GM21619 (cell line): ENCODE measurements around the gene FARS2.

Experiments
- ATAC-seq: cut with Tn5 transposase; IDR thresholded peaks from one replicate; pipeline ENCODE4 v1.9.1; 2021; ENCODE audit not compliant: unreplicated experiment

Gene FARS2

DNA sequence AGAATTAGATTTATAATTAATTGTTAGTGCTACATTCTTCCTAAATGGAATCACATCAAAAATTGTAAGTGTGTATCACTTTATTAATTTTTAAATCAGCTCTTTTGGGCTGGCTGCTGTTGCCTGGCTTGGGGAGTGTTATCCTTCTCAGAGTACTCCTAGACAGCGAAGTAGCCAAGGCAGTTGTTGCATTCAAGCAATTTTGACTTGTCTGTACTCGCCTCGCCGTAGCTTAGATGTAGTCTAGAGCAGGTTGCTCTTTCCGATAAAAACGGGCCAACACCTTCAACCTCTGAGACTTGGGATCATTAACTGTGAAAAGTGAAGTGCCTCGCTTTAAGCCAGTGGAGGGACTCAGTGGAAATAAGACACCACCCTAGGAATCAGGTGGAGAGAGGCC lies 151.3 kb downstream of the FARS2 start:
- ATAC-seq, result no peak

DNA sequence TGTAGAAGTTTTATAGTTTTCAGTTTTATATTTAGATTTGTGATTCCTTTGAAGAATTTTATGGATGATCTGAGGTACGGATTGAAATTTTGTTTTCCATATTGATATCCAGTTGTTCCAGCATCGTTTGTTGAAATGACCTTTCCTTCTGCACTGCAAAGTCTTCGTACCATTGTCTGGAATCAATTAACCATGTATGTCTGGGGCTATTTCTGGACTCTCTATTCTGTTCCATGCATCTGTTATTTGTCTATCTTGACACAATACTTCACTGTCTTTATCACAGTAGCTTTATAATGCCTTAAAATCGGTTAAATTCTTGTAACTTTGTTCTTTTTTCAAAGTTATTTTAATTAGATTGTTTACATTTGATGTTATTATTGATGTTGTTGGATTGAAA lies 154.9 kb downstream of the FARS2 start:
- ATAC-seq, result no peak

DNA sequence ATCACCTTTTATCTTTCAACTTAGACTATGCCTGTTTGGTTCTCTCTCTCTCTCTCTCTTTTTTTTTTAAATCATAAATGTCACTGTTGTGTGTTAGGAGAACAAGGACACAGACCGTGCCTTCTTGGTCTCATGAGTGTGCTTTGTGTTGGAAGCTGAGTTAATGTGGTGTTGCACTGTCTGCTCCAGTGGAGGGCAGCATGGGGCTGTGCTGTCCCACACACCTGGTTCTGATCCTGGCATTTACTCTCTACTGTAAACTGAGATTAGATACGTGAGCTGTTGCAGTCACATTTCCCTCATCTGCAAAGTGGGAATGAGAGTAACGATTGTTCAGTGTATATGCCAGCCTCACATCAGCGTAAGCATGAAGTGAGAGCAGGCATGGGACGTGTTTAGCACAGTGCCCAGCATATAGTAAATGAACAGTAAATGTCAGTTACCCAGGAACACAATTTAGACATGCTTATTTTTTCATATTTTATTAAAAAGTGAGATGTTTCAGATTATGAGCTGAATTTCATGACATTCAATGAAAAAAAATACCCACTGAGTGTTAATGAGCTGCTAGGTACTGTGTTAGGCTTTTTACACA lies 161.1 kb downstream of the FARS2 start:
- no peak for ATAC-seq

DNA sequence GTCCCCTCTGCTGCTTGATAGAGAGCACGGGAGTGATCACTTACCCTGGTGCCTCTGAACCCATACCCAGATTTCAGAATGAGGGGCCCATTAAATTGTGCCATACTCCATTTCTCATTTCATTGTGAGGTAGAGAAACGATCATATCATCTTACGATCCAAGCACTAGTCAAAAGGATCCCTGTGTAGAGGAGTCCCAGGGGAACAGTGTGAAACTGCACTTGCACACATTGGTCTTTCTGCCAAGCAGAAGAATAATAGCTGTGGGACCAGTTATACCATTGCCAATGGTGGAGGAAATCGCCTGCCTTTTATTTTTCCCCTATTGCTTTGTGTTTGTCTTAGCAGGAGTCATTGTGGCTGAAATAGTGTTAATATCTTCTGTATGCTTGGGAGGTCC lies 161.9 kb downstream of the FARS2 start:
- ATAC-seq, result no peak

DNA sequence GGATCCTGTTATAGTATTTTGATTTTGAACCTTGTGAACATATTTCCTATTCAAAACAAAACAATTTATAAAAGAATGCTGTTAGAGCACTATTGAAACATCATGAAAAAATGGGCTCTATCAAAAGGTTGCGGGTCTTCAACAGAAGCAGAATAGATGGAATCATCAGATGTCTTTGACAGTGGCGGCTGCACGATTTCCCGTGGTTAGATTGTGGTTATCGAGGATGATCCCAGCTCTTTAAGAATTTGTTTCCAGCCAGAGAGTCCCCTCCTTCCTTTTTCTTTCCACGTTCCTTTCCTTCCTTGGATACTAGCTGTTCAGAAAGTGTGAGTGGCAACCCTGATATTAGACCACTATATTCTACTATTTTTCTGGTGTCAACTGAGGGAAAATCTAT lies 163.4 kb downstream of the FARS2 start:
- no peak for ATAC-seq

DNA sequence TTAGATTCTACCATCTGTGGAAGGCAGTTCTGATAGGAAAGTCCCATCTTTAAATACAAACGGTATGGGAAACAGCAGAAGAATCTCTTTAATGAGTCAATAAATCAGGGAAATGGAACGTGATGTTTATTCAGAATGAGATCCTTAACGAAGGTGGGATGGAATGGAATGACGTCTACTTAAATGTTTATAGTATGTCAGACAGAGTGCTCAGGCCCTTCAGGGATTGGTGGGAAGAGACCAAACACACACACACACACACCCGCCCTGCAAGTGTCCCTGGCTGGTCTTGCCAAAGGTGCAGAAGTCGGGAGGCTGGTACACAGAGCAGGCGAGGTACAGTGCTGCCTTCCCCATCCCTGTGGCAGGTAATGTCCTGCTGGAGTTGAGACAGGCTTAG lies 164.0 kb downstream of the FARS2 start:
- ATAC-seq, result no peak

DNA sequence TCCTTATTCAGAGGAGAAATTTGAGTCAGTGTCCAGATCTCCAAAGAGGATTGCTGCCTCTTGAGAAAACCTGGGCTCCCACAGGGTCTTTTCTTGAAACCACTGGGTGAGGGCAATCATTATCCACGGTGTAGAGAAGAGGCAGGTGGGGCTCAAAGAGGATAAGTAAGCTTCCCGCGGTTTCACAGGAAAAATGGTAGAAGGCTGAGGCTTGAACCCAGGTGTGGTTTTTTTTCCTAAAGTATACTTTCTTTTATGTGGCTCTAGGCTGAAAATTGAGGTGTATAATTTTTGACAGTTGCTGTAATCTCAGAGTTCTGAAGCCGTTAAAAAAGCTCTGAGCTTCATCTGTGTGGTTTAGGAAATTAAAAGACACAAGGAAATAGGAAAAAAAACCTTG lies 164.5 kb downstream of the FARS2 start:
- ATAC-seq, result no peak

DNA sequence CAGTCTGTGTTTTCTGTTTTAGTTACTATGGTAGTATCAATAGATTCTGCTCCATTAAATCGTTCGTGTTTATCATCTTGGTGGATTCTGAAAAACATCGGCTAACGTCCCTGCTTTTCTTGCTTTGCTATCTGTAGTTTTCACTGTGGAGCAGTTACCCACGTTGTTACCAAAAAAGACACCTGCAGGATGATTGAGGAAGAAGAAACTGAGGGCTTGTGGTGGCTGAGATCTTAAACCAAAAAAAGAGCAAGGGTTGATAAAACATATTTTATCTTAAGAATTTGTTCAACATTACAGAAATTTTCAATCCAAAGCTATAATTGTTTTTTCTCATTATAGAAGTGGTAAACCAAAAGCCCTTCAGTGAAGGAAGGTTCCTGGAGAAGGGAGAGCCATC lies 166.3 kb downstream of the FARS2 start:
- no peak for ATAC-seq

DNA sequence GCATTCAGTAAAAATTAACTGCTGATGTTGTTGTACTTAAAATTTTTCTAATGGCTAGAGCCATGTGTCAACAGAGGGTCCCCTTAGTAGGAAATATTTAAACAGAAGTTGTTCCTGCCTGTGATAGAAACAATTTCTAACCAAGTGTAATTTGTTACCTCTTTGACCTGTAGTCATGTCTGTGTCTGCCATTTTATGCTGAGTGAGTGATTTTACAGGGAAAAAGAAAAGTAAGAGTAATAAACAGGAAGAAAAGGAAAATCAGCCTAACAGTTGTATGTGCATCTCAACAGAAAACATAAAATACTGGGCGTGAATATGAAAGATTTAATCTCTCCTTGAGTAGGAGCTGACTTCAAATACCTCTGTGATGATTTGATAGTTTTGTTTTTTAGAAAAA lies 172.0 kb downstream of the FARS2 start:
- no peak for ATAC-seq

DNA sequence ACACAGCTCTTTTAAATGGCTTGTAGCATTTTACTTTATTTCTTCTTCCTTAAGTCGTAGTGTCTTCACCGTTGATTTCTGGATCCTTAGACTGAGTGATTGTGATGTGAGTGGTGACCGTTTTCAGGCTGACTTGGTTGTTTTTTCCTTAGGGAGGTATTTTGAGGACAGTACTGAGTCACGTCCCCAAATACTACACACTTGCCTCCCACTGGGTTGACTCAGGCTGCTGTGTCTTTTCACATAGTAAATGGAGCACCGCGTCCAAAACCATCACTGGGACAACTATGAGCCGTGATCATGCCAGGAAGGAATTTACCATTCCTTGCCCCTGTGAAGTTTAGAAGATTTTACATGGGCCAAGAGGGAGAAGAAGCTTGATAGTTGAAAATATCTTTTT lies 174.1 kb downstream of the FARS2 start:
- ATAC-seq, result no peak

DNA sequence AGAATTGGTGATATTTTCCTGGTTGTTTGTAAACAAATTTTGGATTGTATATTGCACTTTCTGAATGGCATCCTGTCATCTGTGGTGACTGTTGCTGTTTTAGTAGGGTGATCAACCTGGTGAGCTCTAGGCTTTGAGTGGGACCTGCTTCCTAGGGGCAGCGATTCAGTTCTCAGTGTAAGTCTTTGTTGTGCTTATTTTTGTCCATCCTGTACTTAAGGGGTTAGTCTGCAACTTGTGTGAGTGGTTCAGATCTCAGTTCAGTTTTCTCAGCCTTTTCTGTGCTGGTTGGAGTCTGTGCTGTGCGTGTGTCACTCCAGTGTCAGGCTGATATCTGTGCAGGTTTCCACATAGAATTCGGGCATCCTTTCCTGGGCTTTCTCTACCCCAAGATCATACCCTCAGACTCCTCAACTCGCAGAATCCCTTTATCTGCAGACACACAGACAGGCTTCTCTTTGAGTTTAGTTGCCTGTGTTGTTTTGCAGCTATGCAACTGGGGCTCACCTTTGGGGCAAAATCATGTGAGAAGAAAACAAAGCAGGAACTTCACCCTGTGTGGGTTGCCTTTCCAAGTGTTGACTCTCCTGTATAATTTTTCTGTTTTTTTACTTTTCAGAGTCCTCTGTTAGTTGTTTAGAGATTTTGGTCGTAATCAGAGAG lies 177.7 kb downstream of the FARS2 start:
- ATAC-seq, result no peak

DNA sequence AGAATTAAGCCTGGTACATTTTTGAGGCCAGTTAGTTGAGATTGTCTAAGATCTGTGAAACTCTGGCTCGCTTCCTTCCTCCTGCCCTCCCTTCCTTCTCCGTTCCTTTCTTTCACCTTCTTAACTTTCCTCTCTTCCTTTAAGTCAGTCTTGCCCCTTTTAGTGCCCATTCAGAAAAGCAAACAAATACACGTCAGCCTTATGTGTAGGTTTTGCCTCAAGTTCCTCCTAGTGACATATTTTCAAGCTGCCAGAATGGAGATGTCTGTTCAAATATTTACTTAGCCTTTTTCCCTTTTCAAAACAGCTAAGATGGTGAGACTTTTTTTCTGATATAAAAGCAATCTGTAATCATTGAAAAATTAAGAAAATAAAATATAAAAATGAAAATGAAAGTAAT lies 178.4 kb downstream of the FARS2 start:
- no peak for ATAC-seq

DNA sequence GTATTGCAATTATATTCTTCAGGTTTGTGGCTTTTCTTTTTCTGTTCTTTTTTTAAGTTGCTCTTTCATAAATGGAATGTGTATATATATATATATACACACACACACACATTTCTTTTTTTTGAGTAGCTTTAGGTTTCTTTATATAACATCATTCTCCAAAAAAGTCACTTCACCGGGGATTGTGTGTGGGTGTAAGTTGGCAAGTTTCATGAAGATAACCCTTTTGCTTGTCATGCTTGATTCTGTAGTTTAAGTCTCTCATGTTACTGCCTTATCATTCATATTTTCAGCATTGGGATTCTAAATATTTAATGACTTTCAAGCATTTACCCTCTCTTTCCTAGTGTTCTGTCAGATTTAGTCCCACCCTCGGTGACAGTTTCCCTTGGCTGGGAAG lies 181.0 kb downstream of the FARS2 start:
- no peak for ATAC-seq

DNA sequence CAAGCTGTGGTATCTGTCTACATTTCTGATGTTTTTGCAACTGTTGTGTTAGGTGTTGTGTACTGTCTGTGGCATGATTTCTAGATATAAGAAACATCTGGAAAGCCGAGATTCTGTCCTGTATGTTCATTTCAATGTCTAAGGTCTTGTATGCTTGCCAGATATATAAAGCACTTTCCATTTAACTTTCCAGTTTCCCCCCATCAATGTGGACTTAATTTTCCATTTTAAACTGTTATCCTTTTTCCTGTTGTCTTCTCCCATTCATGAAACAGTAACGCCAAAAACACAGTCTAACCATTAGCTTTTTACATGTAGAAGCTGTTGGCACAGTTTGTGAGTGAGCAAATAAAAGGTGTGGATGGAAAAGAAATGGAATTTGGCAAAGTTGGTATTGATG lies 181.6 kb downstream of the FARS2 start:
- ATAC-seq, result no peak

DNA sequence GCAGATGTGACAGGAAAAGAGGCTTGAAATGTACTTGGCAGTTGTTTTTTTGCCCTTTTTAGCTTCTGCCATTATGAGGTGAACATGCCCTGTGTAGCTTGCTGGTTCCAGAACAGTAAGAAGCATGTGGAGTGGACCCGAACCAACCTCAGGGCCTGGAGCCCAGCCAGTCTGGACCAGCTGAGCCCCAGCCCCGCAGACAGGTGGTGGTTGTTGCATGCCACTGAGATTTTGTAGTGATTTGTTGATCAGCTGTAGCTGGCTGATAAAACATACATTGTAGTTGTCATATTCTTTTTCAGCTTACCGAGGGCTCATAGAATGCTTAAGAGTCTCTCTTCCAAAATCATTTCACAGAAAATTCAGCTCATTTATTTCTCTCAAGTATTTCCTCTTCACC lies 182.2 kb downstream of the FARS2 start:
- no peak for ATAC-seq

DNA sequence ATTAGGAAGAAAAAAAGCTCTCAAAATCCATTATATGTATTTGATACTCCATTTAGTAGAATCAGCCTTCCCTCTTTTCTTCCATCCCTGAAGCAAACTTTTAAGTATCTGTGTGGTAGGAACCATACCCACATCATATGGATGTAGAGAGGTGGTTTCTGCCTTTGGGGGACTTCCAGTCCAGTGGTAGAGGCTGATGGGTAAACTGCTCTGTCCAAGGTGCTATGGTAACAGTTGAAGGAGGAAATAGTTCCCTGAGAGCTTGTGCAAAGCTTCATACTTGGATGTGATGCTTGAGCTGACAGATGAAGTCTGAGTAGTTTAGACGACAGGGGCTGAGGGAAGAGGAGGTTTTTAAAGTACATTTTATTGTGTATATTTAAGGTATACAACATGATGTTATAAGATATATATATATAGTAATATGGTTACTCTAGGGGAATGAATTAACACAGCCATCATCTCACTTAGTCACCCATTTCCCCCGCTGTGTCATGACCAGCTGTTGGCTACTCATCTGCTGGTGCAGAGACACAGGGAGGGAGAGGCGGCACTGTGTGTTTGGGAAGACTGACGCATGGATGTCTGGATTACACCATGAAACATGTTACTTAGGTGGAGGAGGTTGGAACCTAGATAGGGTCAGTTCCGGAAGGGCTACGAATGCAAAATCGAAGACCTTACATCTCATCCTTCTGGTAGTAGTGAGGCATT lies 185.2 kb downstream of the FARS2 start:
- ATAC-seq, result no peak

DNA sequence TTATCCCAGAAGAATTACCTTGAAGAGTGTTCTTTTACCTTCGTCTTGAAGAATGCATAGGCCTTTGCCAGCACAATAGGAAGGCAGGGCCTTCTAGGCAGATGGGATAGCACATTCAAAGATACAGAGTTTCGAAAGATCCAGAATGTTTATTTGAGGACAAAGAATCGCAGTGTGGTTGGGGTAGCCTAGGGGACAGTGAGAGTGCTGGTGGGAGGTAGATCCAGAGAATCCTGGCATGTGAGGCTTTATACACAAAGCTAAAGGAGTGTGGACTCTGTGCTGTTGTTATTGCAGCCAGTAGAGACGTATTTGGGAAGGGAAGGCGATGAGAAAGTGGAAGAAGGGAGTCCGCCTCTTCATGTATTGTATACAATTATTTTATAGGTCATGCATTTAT lies 186.6 kb downstream of the FARS2 start:
- ATAC-seq, result no peak

DNA sequence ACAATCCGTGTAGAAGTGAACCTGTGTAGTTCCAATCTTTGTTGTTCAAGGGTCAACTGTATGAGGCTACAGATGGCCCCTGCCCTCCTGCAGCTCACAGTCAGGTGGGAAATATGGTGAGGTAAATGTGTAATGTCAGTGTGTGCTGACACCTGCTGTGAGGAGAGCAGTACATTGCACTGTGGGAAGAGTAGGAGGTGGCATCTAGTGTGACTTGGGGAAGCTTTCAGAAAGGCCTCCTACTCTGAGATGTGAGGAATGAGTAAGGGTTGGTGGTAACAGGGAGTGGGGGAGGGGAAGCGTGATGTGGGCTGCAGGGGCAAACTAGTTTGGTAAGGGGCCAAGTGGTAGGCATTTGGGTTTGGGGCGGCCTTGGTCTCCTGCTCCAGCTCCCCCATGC lies 188.8 kb downstream of the FARS2 start:
- ATAC-seq, result no peak

DNA sequence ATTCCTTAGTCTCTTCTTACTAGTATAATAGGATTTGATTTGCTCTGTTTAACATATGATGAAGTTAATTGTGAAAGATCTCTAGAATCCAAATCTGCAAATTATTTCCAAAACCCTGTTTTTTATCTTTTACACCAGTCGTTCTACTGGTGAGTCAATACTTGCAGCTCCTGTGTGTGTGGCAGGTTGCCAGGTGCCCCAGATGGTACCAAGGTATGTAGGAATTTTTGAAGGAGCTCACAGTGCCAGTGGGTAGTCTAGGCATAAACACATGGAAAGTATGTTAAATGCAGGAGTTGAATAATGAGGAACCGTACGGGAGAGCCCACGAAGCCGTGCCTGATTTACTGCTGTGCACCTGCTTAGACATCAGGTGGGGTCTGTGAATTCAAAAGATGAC lies 192.2 kb downstream of the FARS2 start:
- ATAC-seq, result no peak

DNA sequence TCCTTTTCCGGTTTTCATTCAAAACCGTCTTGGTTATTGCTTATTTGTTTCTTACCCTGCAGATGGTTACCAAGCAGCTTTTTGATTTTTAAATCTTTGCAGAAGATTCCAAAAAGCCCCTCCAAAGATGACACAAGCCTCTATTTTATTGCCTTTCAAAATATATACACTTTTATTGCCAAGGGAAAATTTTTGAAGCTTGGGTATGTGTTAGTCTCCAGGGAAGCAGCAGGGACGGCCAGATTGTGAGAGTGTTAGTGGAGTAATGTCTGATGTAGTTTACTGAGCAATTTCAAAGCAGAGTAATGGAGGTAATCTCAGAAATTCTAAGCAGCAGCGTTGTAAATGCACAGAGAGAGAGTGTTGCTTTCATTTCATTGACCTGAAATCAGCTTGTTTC lies 193.8 kb downstream of the FARS2 start:
- ATAC-seq, result no peak

DNA sequence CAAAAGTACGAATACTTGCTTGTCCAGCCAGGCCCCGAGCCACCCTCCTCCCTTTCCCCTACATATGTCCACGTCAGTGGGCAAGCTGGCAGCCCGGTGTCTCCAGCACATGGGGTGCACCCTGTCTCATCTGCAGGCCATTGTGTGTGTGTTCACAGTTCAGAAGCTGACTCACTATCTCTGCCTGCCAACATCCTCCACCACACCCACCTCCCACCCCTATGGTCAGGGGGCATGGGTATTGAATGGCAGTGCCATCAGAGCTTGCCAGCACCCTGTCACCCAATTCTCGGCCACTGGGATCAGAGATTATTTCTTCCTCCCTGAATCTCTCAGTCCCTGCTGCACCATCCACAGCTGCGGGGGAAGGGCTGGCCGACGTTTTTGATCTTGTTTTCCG lies 195.7 kb downstream of the FARS2 start:
- no peak for ATAC-seq

DNA sequence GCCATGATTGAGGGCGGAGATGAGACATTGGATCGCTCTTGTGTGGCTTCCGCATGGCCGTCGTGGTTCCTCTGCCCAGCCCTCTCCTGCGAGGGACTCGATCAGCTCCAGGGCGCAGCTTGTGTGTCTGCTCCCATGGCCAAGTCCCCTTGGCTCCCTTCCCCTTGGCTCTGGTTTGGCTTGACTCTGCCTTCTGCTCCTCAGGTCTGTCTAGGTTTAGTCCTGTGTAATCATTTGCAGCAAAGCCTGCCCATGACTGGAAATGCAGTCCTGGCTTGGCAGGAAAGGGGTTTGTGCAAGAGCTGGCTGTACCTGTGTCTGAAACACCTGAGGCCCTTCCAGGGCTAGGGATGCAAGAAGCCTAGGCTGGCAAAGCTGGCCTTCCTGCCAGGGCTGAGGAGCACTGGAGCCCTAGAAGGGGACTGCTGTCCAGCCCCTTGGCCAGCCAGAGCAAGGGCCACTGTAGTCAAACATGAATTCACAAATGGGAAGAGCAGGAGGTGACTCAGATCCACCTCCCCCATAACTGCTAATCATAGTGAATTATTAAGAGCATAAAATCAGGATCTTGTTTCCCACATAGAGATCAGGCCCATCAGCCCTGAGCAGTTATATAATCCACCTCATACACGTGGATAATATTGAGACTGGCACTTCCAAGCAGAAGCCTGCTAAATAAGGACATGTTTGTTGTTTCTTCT lies 196.8 kb downstream of the FARS2 start:
- ATAC-seq, result no peak
